Transverse colon (tissue), 4 donors: ENCODE data around the gene P2RX5. TPM values are rescaled to one million over a fixed set of nuclear protein-coding genes. Genes with fewer than 3 reads are reported as not detected.

Experiments used
- DNase-seq: peaks from one replicate; pipeline ENCODE4 v3.0.0-alpha.2; 2019
- H3K27ac ChIP-seq, 4 donors: fragments of 200-600 bp; sonication (generic); 2 replicates each; pipeline ENCODE4 v1.5.1; 2016 to 2018; ENCODE audit warnings: inconsistent platforms in 4 of 4
- H3K27me3 ChIP-seq: fragments of 200-600 bp; sonication (generic); 2 replicates; pipeline ENCODE4 v1.5.1; 2017; ENCODE audit warnings: inconsistent platforms
- H3K36me3 ChIP-seq, 4 donors: fragments of 200-600 bp; sonication (generic); 2 replicates each; pipeline ENCODE4 v1.5.1; 2017 to 2019; ENCODE audit warnings: inconsistent platforms in 4 of 4
- H3K4me1 ChIP-seq, 4 donors: fragments of 200-600 bp; sonication (generic); 2 replicates each; pipeline ENCODE4 v1.5.1; 2017 to 2020; ENCODE audit warnings: inconsistent platforms in 4 of 4
- H3K4me3 ChIP-seq, 4 donors: fragments of 200-600 bp; sonication (generic); 1 replicate in 1 of 4; 2 replicates in 3 of 4; pipeline versions ENCODE4 v1.5.1 to v1.6.1; 2017 to 2019; ENCODE audit warnings: inconsistent platforms in 4 of 4
- H3K9me3 ChIP-seq, 2 donors: fragments of 200-600 bp; sonication (generic); 2 replicates each; pipeline ENCODE4 v1.5.1; 2017 to 2019; ENCODE audit warnings: inconsistent platforms in 2 of 2
- CTCF ChIP-seq, 5 experiments: fragments of 200-600 bp in 3 of 5; fragments of 450-650 bp in 2 of 5; sonication (generic) in 3 of 5; IDR thresholded peaks; 1 replicate in 2 of 5; 2 replicates in 3 of 5; pipeline ENCODE4 v1.5.1; 2016 to 2017; ENCODE audit warnings: antibody characterized with exemption in 5 of 5, inconsistent platforms in 3 of 5, mild to moderate bottlenecking in 2 of 5, moderate library complexity in 1 of 5
- EP300 ChIP-seq: sonication (generic); formaldehyde crosslinking; IDR thresholded peaks from one replicate; pipeline ENCODE4 v1.6.1; 2017; ENCODE audit warnings: antibody characterized with exemption, low read depth
- POLR2A ChIP-seq: fragments of 450-650 bp; IDR thresholded peaks from one replicate; pipeline ENCODE4 v1.6.1; 2016; ENCODE audit warnings: antibody characterized with exemption, mild to moderate bottlenecking, moderate library complexity
- POLR2AphosphoS5 ChIP-seq, 3 donors: sonication (generic); formaldehyde crosslinking; IDR thresholded peaks; one replicate each; pipeline ENCODE4 v1.6.1; 2016; ENCODE audit warnings: antibody characterized with exemption in 3 of 3
- WGBS, 2 donors: methylation state at CpG; one replicate each; pipeline ENCODE4 v1.1.5; 2018; ENCODE audit warnings: low coverage in 1 of 2; 5-methylcytosine and 5-hydroxymethylcytosine counted together
- in situ Hi-C, 4 donors: fragments of 200-750 bp; cut with MboI; loops; one replicate each; pipeline versions ENCODE4 v1.15.0 to v1.15.1; 2017; ENCODE audit warnings: low sequenced_read_pairs in 3 of 4, low pct_ligation_motif_present in 1 of 4, low pct_unique_long_range_greater_than_20kb in 1 of 4
- intact Hi-C: fragments of 100-400 bp; cut with DNase I; formaldehyde crosslinking; loops from one replicate; pipeline ENCODE4 v1.15.1; 2023; ENCODE audit warnings: low total_unique reads
- total RNA-seq, 4 donors: library from RNA; depleted of rRNA; stranded (reverse); fragments of >200 nt; gene quantifications; one replicate each; pipeline ENCODE4 v1.1.0, GENCODE V29; 2016

Gene P2RX5
- total RNA-seq, 4 donors from 2014 or later = 0.68 to 11.4 (median 2.1) TPM

GRCh38 chr17:3645310-3645709 is 50.6 kb downstream of the P2RX5 start:
- H3K36me3 ChIP-seq = no peaks in the 10 kb centered on the region
- H3K27ac ChIP-seq = no peak overlapping the region
- intact Hi-C loops (no loop called here), in situ Hi-C loops (loop anchor here in 3 of 4 donors (25.0 kb wide), 1 partner anchor 608 kb away; no protein-coding TSS in a partner anchor)
- TF ChIP-seq POLR2A (no peak), POLR2AphosphoS5 (IDR thresholded peaks at IDR 0.05) (no peak), CTCF (IDR thresholded peaks at IDR 0.05) (no peak), EP300 (no peak)
- H3K27me3 ChIP-seq = no peaks in the 10 kb centered on the region
- WGBS, 2 donors = 73% methylated on average over 5 of the region's 5 CpGs; no CpG with 5 or more reads in 1 of the 2 donors
- no peaks in the 10 kb centered on the region for H3K9me3 ChIP-seq
- H3K4me3 ChIP-seq = no peak overlapping the region
- no peaks in the 10 kb centered on the region for H3K4me1 ChIP-seq
- DNase-seq = no peak

GRCh38 chr17:3643889-3644349 is 52.0 kb downstream of the P2RX5 start:
- in situ Hi-C loops = loop anchor here in 3 of 4 donors (25.0 kb wide), 1 partner anchor 607 kb away; no protein-coding TSS in a partner anchor
- Histone ChIP-seq H3K4me3 (no peak overlapping the region), H3K4me1 (no peaks in the 10 kb centered on the region), H3K9me3 (no peaks in the 10 kb centered on the region), H3K36me3 (no peaks in the 10 kb centered on the region), H3K27ac (no peak overlapping the region), H3K27me3 (no peaks in the 10 kb centered on the region)
- DNase-seq = no peak
- TF ChIP-seq CTCF (IDR thresholded peaks at IDR 0.05) = no peak
- TF ChIP-seq POLR2A = no peak
- no peak for TF ChIP-seq POLR2AphosphoS5 (IDR thresholded peaks at IDR 0.05)
- TF ChIP-seq EP300 = no peak
- intact Hi-C loops = no loop called here
- WGBS, 2 donors = 89 to 95% methylated on average over 4 of the region's 4 CpGs

GRCh38 chr17:3641717-3642486 is 54.1 kb downstream of the P2RX5 start:
- H3K27ac ChIP-seq = no peak overlapping the region
- H3K4me1 ChIP-seq = peaks cover 7 to 10% (median 9%) of the 10 kb centered on the region in 4 donors
- intact Hi-C loops = no loop called here
- no peaks in the 10 kb centered on the region for H3K9me3 ChIP-seq
- 88 to 90% methylated on average over 13 to 19 of the region's 19 CpGs for WGBS, 2 donors
- DNase-seq = no peak
- in situ Hi-C loops = loop anchor here in 3 of 4 donors (25.0 kb wide), 1 partner anchor 605 kb away; no protein-coding TSS in a partner anchor
- no peaks in the 10 kb centered on the region for H3K27me3 ChIP-seq
- TF ChIP-seq POLR2AphosphoS5 (IDR thresholded peaks at IDR 0.05) (no peak), EP300 (no peak), POLR2A (no peak), CTCF (IDR thresholded peaks at IDR 0.05) (no peak)
- no peaks in the 10 kb centered on the region for H3K36me3 ChIP-seq
- H3K4me3 ChIP-seq = no peak overlapping the region

- TF ChIP-seq POLR2A (no peak), CTCF (IDR thresholded peaks at IDR 0.05) (no peak), POLR2AphosphoS5 (IDR thresholded peaks at IDR 0.05) (no peak), EP300 (no peak)
- 85% methylated on average over 3 of the region's 3 CpGs; no CpG with 5 or more reads in 1 of the 2 donors for WGBS, 2 donors
- Histone ChIP-seq H3K27me3 (no peaks in the 10 kb centered on the region), H3K4me3 (no peak overlapping the region), H3K4me1 (peaks cover 7 to 11% (median 9%) of the 10 kb centered on the region in 4 donors), H3K27ac (no peak overlapping the region), H3K9me3 (no peaks in the 10 kb centered on the region), H3K36me3 (no peaks in the 10 kb centered on the region)
- in situ Hi-C loops = loop anchor here in 3 of 4 donors (25.0 kb wide), 1 partner anchor 604 kb away; no protein-coding TSS in a partner anchor
- intact Hi-C loops = no loop called here
- DNase-seq = no peak
These were observed 54.9 kb downstream of the P2RX5 start for GRCh38 chr17:3641014-3641413.
